Right lobe of liver (tissue), 4 donors: ENCODE data around the gene DHODH.

Experiments used
- POLR2A ChIP-seq: fragments of 450-650 bp; IDR thresholded peaks from one replicate; pipeline ENCODE4 v1.6.1; 2017; ENCODE audit warnings: antibody characterized with exemption, mild to moderate bottlenecking
- TF ChIP-seq, protein P1 (sequence below), 4 donors: fragments of 200-600 bp in 3 of 4; fragments of 450-650 bp in 1 of 4; IDR thresholded peaks; one replicate each; pipeline versions ENCODE4 v1.5.1 to v1.8.0; 2016 to 2022; ENCODE audit warnings: antibody characterized with exemption in 4 of 4, mild to moderate bottlenecking in 2 of 4
- donor health status: DM: no; HTN: no; CAD: no.
- donor health status: DM: no; HTN: no; CAD: no.
- donor health status: DM: no; HTN: yes; CAD: no.

DNA sequence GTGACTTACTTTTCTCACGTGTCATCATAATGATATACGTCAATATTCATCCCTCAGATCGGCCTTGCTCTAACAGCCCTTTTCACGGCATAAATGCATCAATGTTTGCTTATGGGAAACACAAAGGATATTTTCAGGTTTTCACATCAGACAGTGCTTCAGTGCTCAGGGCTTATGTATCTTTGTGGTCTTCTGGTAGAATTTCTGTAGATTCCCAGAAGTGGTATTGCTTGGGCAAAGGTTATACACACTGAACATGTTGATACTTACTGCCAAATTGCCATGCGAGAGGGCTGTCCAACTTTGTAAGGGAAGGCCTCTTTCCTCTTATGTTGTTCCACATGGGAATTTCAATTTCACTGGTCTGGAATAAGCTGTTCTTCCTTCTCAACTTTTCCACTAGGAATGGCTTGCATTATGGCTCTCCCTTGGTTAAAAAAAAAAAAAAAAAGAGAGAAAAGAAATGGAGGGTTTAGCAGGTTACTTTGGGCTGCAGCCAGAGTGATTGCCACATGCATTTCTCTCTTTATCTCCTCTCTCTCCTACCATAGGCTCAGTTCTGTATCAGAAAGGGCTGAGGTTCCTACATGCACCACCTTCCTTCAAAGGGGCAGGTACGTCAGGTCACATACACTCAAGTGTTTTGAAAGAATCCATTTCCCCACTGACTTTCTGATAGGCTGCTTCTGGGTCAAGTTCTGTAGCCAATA, 19.3 kb downstream of the DHODH start:
- TF ChIP-seq, protein P1, sequence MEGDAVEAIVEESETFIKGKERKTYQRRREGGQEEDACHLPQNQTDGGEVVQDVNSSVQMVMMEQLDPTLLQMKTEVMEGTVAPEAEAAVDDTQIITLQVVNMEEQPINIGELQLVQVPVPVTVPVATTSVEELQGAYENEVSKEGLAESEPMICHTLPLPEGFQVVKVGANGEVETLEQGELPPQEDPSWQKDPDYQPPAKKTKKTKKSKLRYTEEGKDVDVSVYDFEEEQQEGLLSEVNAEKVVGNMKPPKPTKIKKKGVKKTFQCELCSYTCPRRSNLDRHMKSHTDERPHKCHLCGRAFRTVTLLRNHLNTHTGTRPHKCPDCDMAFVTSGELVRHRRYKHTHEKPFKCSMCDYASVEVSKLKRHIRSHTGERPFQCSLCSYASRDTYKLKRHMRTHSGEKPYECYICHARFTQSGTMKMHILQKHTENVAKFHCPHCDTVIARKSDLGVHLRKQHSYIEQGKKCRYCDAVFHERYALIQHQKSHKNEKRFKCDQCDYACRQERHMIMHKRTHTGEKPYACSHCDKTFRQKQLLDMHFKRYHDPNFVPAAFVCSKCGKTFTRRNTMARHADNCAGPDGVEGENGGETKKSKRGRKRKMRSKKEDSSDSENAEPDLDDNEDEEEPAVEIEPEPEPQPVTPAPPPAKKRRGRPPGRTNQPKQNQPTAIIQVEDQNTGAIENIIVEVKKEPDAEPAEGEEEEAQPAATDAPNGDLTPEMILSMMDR (IDR thresholded peaks at IDR 0.05), result no peak
- peak; percentile 12 for TF ChIP-seq POLR2A
